ENCODE measurements around the gene CCDC34.

DNA sequence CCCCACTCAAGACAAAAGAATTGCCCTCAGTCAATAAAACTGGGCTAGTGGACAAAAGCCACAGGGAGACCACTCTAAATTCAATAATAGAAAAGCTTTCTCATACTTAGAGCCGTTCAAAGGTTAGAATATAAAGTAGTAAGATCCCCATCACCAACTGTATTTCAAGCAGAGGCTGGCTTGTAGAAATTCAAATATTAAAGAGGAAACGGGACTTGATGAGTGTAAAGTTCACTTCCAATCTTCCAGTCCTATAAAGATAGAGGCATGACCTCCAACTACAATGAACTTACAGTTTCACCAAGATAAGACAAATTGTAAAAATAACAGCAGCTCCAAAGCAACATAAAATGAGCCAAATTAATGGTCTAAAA, 70.4 kb downstream of the CCDC34 start:
- no peak for TF ChIP-seq GATA2 (IDR thresholded peaks at IDR 0.05; ENCODE audit: low read depth, low read length)
- no peak for TF ChIP-seq GATA3 (IDR thresholded peaks at IDR 0.05; ENCODE audit: low read depth, low read length)

Data from SH-SY5Y (cell line).